Choroid plexus epithelial cell (primary cell): ENCODE data around the gene PCSK2.

ENCODE experiments used
- DNase-seq: peaks from one replicate; pipeline ENCODE4 v3.0.0-alpha.2; 2010; ENCODE audit warnings: low read depth
- H3K4me3 ChIP-seq: 2 replicates; pipeline ENCODE4 v1.5.1; 2011; ENCODE audit warnings: low read depth, mild to moderate bottlenecking, control low read depth, low read length, moderate library complexity
- TF ChIP-seq, protein P1 (sequence below): conservative IDR thresholded peaks from 2 replicates; pipeline ENCODE4 v1.5.1; 2011; ENCODE audit warnings: low read depth, mild to moderate bottlenecking, control low read depth, inconsistent platforms, low read length, moderate library complexity

Gene PCSK2

DNA sequence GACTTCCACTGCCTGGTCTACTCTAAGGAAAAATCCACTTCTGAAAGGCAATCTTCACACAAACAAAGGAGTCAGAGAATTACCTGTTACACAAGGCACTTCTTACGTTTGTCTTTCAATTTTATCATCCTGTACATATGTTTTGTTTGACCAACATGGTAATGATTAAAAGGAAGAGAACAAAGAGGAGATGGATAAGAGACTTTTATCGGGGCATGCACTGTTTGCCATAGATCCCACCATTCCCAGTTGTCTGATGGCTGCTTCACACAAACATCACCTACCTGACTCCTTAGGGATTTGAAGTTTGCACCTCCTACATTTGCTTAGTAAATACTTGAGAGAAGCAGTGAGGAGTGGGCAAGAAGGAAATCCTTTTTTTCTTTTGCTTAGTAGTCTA lies 217.3 kb downstream of the PCSK2 start:
- no peak overlapping the region for H3K4me3 ChIP-seq
- DNase-seq = no peak
- TF ChIP-seq, protein P1, sequence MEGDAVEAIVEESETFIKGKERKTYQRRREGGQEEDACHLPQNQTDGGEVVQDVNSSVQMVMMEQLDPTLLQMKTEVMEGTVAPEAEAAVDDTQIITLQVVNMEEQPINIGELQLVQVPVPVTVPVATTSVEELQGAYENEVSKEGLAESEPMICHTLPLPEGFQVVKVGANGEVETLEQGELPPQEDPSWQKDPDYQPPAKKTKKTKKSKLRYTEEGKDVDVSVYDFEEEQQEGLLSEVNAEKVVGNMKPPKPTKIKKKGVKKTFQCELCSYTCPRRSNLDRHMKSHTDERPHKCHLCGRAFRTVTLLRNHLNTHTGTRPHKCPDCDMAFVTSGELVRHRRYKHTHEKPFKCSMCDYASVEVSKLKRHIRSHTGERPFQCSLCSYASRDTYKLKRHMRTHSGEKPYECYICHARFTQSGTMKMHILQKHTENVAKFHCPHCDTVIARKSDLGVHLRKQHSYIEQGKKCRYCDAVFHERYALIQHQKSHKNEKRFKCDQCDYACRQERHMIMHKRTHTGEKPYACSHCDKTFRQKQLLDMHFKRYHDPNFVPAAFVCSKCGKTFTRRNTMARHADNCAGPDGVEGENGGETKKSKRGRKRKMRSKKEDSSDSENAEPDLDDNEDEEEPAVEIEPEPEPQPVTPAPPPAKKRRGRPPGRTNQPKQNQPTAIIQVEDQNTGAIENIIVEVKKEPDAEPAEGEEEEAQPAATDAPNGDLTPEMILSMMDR = no peak

DNA sequence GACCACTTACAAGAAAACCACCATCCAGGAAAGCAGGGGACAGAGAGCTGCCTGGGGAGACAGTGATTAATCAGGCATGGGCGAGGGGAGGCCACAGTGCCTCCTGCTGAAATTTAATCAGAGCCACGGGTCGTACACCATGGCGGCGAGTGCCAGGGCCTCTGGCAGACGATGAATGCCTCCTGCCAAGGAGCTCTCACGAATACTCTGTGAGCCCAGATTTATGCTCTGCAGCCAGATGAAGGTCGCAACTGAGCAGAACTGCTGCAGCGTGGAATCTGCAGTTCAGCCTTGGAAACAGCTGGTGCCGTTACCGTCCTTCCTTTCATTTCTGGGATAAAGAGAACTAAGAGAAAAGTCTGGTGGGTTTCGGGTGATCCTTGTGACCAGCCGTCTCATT lies 218.7 kb downstream of the PCSK2 start:
- no peak for DNase-seq

DNA sequence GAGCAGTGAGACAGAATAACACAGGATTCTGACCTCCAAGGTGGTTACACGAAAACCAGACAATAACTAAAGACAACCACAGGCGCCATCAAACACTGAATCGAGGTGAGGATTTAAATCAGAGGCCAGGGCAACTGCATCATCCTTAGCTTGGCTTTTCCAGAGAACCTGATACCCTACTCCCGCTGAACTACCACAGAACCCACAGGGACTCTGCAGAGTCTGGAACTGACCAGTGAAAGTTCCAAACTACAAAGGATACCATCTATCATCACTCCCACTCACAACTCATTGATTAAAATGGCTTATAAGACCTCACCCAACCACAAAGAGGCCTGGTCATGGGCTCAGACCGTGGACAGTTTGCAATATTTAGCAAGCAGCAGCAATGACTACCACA lies 219.3 kb downstream of the PCSK2 start:
- TF ChIP-seq, protein P1 = no peak
- no peak overlapping the region for H3K4me3 ChIP-seq
- DNase-seq = no peak

More for the DNA sequence above, 218.7 kb downstream of the PCSK2 start:
- TF ChIP-seq, protein P1 = no peak
- H3K4me3 ChIP-seq = no peak overlapping the region

DNA sequence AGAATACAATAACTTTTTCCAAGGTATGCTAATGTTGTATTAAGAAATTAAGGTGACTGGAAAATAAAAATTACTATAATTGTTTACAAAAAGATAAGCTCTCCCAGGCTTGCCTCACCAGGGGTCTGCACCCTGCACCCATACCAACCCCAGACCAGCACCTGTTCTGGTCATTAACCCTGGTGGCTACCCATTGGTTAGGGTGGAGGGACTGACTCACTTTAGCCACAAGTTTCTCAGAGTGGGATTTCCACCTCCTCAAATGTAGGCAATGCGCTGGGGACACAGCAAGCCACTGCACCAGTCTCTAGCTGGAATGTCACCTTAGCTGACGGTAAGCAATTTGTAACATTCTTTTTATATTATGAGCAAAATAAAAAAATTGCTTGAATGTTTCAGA lies 221.2 kb downstream of the PCSK2 start:
- DNase-seq = no peak
- TF ChIP-seq, protein P1 = no peak
- H3K4me3 ChIP-seq = no peak overlapping the region

DNA sequence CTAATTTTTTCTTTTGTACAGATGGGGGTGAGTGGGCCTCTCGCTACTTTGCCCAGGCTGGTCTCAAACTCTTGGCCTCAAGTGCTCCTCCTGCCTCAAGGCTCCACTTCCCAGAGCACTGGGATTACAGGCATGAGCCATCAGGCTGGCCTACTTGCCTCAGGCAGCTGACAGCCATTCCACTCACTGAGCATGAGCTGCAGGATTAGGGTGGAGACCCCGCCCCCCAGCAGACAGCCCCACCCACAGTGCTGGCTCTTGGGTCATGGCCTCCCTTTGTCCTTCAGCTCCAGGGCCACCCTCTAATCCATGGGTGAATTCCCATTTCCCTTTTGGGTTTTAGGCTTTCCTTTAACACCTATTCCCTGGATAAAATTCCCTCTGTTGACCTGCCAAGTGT lies 222.2 kb downstream of the PCSK2 start:
- no peak overlapping the region for H3K4me3 ChIP-seq
- no peak for DNase-seq
- TF ChIP-seq, protein P1 = no peak

DNA sequence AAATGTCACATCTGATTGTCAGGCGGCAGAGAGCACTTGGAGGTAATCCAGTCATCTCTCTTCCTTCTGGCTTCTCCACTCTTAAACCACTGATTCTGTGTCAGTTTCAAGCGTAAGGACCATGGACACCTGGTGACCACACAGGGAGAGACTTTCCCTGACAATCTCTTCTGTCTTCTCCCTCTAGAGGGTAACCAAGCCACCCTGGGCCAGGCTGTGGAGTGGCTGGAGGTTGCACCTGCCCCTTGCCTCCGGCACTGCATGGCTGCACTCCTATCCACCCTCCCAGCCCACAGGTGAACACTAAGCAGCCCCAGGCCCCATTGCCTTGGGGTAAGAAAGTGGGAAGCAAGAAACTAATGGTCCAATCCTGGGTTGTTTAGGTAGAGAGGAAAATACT lies 225.6 kb downstream of the PCSK2 start:
- TF ChIP-seq, protein P1 = no peak
- no peak for DNase-seq
- no peak overlapping the region for H3K4me3 ChIP-seq

DNA sequence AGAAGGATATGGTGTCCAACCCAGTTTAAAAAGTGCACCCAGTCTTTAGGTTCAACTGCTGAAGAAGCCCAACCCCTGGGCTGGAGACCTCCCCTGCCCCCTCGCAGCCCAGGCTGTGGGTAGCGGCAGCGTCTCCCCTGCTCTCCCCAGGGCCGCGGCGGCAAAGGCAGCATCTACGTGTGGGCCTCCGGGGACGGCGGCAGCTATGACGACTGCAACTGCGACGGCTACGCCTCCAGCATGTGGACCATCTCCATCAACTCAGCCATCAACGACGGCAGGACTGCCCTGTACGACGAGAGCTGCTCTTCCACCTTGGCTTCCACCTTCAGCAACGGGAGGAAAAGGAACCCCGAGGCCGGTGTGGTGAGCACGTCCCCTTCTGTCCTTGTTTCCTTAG lies 226.8 kb downstream of the PCSK2 start:
- no peak for DNase-seq
- H3K4me3 ChIP-seq = no peak overlapping the region
- TF ChIP-seq, protein P1 = no peak
